ENCODE measurements around the gene AKIRIN1.
"Not testable (repeated sequence)": the region's sequence is repeated elsewhere in the genome, so short reads cannot be mapped to it uniquely, and the experiment has no call there.

AKIRIN1 gene

GRCh38 chr1:39046613-39047210 lies 55.6 kb downstream of the AKIRIN1 start:
- Histone ChIP-seq H3K36me3 (ENCODE audit: control insufficient read depth in 2 of 2, insufficient read depth in 2 of 2, low read length in 2 of 2) (peaks cover 6 to 17% of the 10 kb centered on the region in 2 donors), H3K27ac (ENCODE audit: low read length) (peak overlapping the region; percentile 31), H3K9ac (ENCODE audit: low read length in 2 of 2) (no peak overlapping the region), H3K4me3 (ENCODE audit: low read length in 2 of 2) (no peak overlapping the region), H3K27me3 (ENCODE audit: control insufficient read depth in 1 of 2, insufficient read depth in 2 of 2, low read length in 2 of 2) (no peaks in the 10 kb centered on the region), H3K4me1 (ENCODE audit: control insufficient read depth, insufficient read depth, low read length) (peaks cover 3% of the 10 kb centered on the region), H3K9me3 (ENCODE audit: control insufficient read depth in 2 of 2, low read length in 2 of 2) (no peaks in the 10 kb centered on the region)

- Histone ChIP-seq H3K9me3 (ENCODE audit: control insufficient read depth in 2 of 2, low read length in 2 of 2) (no peaks in the 10 kb centered on the region), H3K4me1 (ENCODE audit: control insufficient read depth, insufficient read depth, low read length) (peaks cover 3% of the 10 kb centered on the region), H3K36me3 (ENCODE audit: control insufficient read depth in 2 of 2, insufficient read depth in 2 of 2, low read length in 2 of 2) (peaks cover 6 to 16% of the 10 kb centered on the region in 2 donors), H3K27ac (ENCODE audit: low read length) (peak overlapping the region; percentile 31), H3K9ac (ENCODE audit: low read length in 2 of 2) (no peak overlapping the region), H3K27me3 (ENCODE audit: control insufficient read depth in 1 of 2, insufficient read depth in 2 of 2, low read length in 2 of 2) (no peaks in the 10 kb centered on the region), H3K4me3 (ENCODE audit: low read length in 2 of 2) (no peak overlapping the region)
These were observed 56.5 kb downstream of the AKIRIN1 start for GRCh38 chr1:39047374-39048229.

- Histone ChIP-seq H3K36me3 (ENCODE audit: control insufficient read depth in 2 of 2, insufficient read depth in 2 of 2, low read length in 2 of 2) (peaks cover 0 to 14% of the 10 kb centered on the region in 2 donors), H3K9me3 (ENCODE audit: control insufficient read depth in 2 of 2, low read length in 2 of 2) (no peaks in the 10 kb centered on the region), H3K27me3 (ENCODE audit: control insufficient read depth in 1 of 2, insufficient read depth in 2 of 2, low read length in 2 of 2) (no peaks in the 10 kb centered on the region), H3K4me1 (ENCODE audit: control insufficient read depth, insufficient read depth, low read length) (peaks cover 3% of the 10 kb centered on the region), H3K4me3 (ENCODE audit: low read length in 2 of 2) (no peak overlapping the region), H3K27ac (ENCODE audit: low read length) (no peak overlapping the region), H3K9ac (ENCODE audit: low read length in 2 of 2) (no peak overlapping the region)
These were observed 57.8 kb downstream of the AKIRIN1 start for GRCh38 chr1:39048745-39049370.

GRCh38 chr1:39050001-39050400 lies 58.9 kb downstream of the AKIRIN1 start:
- no peak overlapping the region for H3K9ac ChIP-seq (ENCODE audit: low read length in 2 of 2)
- H3K27me3 ChIP-seq (ENCODE audit: control insufficient read depth in 1 of 2, insufficient read depth in 2 of 2, low read length in 2 of 2), result no peaks in the 10 kb centered on the region
- H3K4me3 ChIP-seq (ENCODE audit: low read length in 2 of 2), result no peak overlapping the region
- no peaks in the 10 kb centered on the region for H3K9me3 ChIP-seq (ENCODE audit: control insufficient read depth in 2 of 2, low read length in 2 of 2)
- peaks cover 3% of the 10 kb centered on the region for H3K4me1 ChIP-seq (ENCODE audit: control insufficient read depth, insufficient read depth, low read length)
- H3K36me3 ChIP-seq (ENCODE audit: control insufficient read depth in 2 of 2, insufficient read depth in 2 of 2, low read length in 2 of 2), result peaks cover 0 to 12% of the 10 kb centered on the region in 2 donors
- H3K27ac ChIP-seq (ENCODE audit: low read length), result no peak overlapping the region

GRCh38 chr1:39051193-39051850 lies 60.2 kb downstream of the AKIRIN1 start:
- H3K9ac ChIP-seq (ENCODE audit: low read length in 2 of 2); H3K4me3 ChIP-seq (ENCODE audit: low read length in 2 of 2); H3K9me3 ChIP-seq (ENCODE audit: control insufficient read depth in 2 of 2, low read length in 2 of 2); H3K27ac ChIP-seq (ENCODE audit: low read length); H3K4me1 ChIP-seq (ENCODE audit: control insufficient read depth, insufficient read depth, low read length); H3K27me3 ChIP-seq (ENCODE audit: control insufficient read depth in 1 of 2, insufficient read depth in 2 of 2, low read length in 2 of 2): not testable (repeated sequence)
- H3K36me3 ChIP-seq (ENCODE audit: control insufficient read depth in 2 of 2, insufficient read depth in 2 of 2, low read length in 2 of 2), result peaks cover 0 to 12% of the 10 kb centered on the region in 2 donors

GRCh38 chr1:39051956-39052355 lies 60.9 kb downstream of the AKIRIN1 start:
- no peaks in the 10 kb centered on the region for H3K27me3 ChIP-seq (ENCODE audit: control insufficient read depth in 1 of 2, insufficient read depth in 2 of 2, low read length in 2 of 2)
- no peaks in the 10 kb centered on the region for H3K4me1 ChIP-seq (ENCODE audit: control insufficient read depth, insufficient read depth, low read length)
- H3K4me3 ChIP-seq (ENCODE audit: low read length in 2 of 2), result no peak overlapping the region
- H3K9ac ChIP-seq (ENCODE audit: low read length in 2 of 2), result no peak overlapping the region
- H3K27ac ChIP-seq (ENCODE audit: low read length), result no peak overlapping the region
- H3K9me3 ChIP-seq (ENCODE audit: control insufficient read depth in 2 of 2, low read length in 2 of 2), result no peaks in the 10 kb centered on the region
- peaks cover 0 to 8% of the 10 kb centered on the region in 2 donors for H3K36me3 ChIP-seq (ENCODE audit: control insufficient read depth in 2 of 2, insufficient read depth in 2 of 2, low read length in 2 of 2)

GRCh38 chr1:39055213-39055710 lies 64.2 kb downstream of the AKIRIN1 start:
- not testable (repeated sequence) for H3K4me3 ChIP-seq (ENCODE audit: low read length in 2 of 2); H3K27ac ChIP-seq (ENCODE audit: low read length); H3K9ac ChIP-seq (ENCODE audit: low read length in 2 of 2); H3K36me3 ChIP-seq (ENCODE audit: control insufficient read depth in 2 of 2, insufficient read depth in 2 of 2, low read length in 2 of 2); H3K9me3 ChIP-seq (ENCODE audit: control insufficient read depth in 2 of 2, low read length in 2 of 2); H3K27me3 ChIP-seq (ENCODE audit: control insufficient read depth in 1 of 2, insufficient read depth in 2 of 2, low read length in 2 of 2); H3K4me1 ChIP-seq (ENCODE audit: control insufficient read depth, insufficient read depth, low read length)

Measured in stomach smooth muscle (tissue), 2 donors.